NCI-H1694 treated with DMSO at 0.1 percent for 48 hours (cell line): ENCODE results near the gene TRAPPC14.
"Not testable (repeated sequence)": the region's sequence is repeated elsewhere in the genome, so short reads cannot be mapped to it uniquely, and the experiment has no call there.

Experiments used
- DNase-seq: peaks from one replicate; lab custom pipeline; 2025; lab: John Stamatoyannopoulos, UW

Gene TRAPPC14, protein sequence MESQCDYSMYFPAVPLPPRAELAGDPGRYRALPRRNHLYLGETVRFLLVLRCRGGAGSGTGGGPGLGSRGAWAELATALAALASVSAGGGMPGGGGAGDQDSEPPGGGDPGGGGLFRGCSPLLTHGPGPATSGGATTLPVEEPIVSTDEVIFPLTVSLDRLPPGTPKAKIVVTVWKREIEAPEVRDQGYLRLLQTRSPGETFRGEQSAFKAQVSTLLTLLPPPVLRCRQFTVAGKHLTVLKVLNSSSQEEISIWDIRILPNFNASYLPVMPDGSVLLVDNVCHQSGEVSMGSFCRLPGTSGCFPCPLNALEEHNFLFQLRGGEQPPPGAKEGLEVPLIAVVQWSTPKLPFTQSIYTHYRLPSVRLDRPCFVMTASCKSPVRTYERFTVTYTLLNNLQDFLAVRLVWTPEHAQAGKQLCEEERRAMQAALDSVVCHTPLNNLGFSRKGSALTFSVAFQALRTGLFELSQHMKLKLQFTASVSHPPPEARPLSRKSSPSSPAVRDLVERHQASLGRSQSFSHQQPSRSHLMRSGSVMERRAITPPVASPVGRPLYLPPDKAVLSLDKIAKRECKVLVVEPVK

GRCh38 chr7:100158229-100159098, at the start of gene TRAPPC14:
TRAPPC14 (minus strand) TSS chr7:100158723; CDS start chr7:100158499, 224 bp downstream.
- DNase-seq = peak; percentile 65

GRCh38 chr7:100204454-100204853, 45.9 kb upstream of the TRAPPC14 start:
- DNase-seq = no peak

DNA sequence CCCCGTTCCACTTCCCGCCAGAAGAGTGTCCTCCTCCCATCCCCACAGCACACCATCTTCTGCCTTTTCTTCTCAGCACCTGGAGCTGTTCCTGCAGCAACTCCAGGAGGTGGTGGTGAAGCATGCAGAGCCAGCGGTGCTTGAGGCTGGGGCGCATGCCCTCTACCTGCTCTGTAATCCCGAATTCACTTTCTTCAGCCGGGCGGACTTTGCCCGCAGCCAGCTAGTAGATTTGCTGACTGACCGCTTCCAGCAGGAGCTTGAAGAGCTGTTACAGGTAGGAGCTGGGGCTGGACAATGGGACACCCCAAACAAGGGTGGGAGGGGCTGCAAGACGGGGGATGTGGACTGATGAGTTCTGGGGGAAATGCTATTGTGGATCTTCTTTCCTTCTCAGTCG, 42.2 kb upstream of the TRAPPC14 start:
- DNase-seq = no peak

DNA sequence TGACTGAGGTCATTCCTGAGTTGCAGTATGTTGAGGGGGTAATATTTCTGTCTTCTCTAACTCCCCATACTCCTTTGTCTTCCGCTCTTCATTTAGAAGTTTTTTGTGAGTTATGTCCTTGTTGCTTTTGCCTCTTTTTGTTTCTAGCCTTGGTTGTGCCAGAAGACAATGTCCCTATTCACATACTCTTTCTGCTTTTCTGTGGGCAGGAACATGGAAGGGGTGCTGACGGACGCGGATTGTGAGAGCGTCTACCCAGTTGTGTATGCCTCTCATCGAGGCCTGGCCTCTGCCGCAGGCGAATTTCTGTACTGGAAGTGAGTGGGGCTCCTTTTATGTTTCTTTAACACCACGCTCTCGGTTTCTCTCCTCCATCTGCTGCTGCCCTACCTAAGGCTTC, 39.7 kb upstream of the TRAPPC14 start:
- DNase-seq = no peak

GRCh38 chr7:100195901-100196322, 37.4 kb upstream of the TRAPPC14 start:
- DNase-seq = not testable (repeated sequence)

DNA sequence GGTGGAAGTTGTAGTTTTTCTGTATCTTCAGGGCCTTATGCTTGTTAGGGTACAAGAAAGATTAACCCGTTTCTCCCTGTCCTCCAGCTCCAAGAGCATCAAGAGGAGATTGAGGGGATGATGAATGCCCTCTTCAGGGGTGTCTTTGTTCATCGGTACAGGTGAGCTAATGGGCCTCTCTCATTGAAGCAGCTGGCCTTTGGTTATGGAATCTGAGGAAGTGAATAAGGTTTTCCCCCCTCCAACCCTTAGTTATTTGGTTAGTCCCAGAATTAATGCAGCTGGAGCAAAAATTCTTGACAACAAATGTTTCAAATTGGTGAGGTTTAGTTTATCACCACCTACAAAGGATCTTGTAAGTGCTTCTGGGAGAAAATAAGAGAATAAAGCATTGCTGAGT, 36.7 kb upstream of the TRAPPC14 start:
- DNase-seq = no peak

DNA sequence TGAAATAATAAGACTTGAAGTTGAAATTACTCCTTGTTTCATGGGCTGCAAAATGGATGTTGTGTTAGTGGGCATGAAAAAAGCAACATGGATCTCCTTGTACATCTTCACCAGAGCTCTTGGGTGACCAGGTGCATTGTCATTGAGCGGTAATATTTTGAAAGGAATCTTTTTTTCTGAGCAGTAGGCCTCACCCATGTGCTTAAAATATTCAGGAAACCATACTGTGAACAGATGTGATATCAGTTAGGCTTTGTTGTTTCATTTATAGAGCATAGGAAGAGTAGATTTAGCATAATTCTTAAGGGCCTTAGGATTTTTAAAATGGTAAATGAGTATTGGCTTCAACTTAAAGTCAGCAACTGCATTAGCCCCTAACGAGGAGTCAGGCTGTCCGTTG, 34.4 kb upstream of the TRAPPC14 start:
- no peak for DNase-seq

- not testable (repeated sequence) for DNase-seq
These were observed 33.8 kb upstream of the TRAPPC14 start for GRCh38 chr7:100192281-100192862.

GRCh38 chr7:100191775-100192174, 33.3 kb upstream of the TRAPPC14 start:
- DNase-seq = no peak

DNA sequence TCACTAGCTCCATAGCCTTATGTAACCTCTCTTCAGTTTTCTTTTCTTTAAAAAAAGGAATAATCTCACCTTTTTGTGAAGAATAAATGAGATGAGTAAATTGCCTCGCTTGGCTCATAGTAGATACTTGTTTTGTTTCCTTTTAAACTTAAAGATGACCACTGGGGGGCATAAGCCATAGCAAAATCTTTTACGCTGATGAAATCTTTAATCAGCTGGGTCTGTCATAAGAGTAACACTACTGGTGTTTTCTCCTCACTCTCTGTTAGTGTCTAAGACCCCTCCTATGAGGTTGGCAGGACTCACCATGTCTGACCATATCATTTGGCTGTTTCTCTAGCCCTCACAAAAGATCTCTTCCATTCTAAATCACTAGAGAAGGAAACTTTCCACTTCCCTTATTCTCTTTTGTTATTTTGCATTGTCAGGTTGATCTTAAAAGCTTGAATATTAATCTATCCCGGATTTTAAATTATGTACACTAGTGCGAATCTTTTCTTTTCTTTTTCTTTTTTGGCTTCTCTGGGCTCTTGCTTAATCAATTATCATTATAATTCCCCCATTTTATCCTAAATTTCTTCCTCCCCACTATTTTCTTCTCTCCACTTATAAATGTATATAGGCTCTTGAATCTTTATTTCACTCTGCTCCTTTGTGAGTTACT, 31.7 kb upstream of the TRAPPC14 start:
- no peak for DNase-seq

DNA sequence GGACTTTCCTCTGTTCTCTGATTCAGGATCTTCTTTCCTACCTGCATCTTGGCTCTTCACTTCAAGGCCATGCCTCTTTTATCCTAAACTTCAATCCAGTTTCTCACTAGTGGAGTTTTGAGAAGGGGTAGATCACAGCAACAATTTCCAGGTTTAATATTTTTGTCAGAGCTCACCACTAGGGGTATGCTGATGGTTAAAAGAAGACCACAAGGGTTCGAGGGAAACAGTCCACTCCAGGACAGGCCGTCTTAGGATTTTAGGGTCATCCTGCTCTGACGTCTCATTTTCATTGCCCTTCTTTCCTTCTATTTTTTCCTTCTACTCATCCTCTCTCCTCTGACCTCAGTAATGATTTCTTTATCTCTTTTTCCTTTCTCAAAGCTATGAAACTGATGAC, 30.5 kb upstream of the TRAPPC14 start:
- no peak for DNase-seq

DNA sequence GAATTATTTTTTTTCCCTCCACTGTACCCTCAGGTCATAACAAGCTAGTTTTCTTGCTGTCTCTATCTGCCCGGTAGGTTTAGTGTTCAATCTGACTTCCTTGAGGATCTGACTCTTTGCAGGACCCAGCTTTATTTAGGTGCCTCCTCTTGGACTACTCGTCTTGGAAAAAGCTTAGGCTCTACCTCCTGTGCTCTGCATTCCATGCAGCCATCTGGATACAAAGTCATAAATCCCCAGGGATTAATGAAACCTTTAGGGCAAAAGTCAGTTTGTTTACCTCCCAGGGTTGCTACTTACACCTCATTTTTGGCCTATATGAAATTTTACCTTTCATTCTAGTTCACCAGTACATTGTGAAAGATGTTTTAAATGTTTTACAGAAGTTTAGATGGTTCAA, 27.2 kb upstream of the TRAPPC14 start:
- DNase-seq = no peak

GRCh38 chr7:100183090-100183489, 24.6 kb upstream of the TRAPPC14 start:
- not testable (repeated sequence) for DNase-seq

DNA sequence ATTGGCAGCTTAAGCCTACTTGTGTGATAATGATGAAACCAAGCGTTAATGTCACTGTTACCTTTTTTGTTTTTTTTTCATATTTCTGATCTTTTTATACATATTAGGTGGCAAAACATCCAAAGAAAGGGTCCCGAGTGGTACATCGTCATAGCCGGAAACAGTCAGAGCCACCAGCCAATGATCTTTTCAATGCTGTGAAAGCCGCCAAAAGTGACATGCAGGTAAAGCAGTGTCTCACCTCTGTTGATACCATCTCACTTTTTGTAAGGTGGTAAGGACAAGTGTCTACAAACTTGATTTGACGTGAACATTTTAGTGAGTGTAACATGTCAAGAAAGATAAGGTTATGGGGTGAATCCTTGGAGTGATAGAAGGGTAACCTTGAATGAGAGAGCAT, 24.1 kb upstream of the TRAPPC14 start:
- not testable (repeated sequence) for DNase-seq

DNA sequence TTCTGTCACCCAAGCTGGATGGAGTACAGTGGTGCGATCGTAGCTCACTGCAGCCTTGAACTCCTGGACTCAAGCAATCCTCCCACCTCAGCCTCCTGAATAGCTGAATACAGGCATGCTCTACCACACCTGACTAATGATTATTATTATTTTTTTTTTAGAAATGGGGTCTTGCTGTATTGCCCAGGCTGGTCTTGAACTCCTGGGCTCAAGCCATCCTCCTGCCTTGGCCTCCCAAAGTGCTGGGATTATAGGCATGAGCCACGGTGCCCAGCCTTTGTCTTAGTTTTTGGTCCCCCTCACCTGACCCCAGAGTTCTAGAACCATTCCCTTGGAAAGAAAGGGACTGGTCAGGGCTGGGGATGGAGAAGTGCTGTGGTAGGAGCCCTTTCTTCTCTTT, 21.6 kb upstream of the TRAPPC14 start:
- DNase-seq = not testable (repeated sequence)

GRCh38 chr7:100177045-100178001, 18.8 kb upstream of the TRAPPC14 start, which contains the start of the genes GPC2 and STAG3:
GPC2 (minus strand) TSS chr7:100177381; CDS start chr7:100177199, 182 bp downstream.
STAG3 (plus strand) TSS chr7:100177918; CDS start chr7:100180557, 2,639 bp downstream.
- peak; percentile 97 for DNase-seq

DNA sequence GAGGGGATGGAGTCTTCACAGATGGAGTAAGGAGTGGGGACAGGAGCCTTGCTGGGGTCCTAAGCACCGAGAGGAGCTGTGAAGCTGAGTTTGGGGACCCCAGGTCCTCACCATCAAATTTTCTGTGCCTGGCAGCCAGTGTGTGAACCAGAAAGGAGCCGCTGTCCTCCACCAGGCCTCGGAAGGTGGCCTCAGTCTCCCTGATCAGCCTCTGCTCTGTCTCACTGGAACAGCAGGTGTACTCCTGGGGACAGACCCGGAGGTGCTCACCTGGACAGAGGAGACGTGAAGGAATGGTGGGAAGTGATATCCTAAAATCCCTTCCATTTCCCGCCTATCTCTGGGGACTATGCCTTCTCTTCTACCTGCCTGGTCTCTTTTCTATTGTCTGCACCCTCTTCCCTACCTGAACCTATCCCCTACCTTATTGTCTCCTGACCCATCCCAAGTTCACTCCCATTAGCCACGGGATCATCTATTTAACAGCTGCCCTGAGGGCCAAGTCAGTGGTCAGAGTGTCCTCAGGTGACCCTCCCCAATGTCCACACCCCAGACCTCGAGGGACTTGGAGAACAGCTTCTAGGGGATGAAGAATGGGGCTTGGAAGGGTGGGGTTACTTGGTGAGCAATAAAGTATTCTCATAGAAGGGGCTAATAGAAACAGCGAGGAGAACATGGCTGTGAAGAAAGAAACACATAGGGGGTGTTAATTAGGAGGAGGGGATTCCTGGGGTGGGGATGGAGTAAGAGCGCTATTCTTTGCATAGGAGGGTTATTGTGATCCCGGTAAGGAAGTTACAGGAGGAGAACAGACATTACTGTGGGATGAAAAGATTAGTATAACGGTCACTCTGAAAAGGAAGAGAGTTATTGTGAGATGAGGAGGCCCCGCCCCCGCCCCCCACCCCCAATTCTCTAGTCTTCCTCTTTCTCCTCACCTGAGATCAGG, 17.8 kb upstream of the TRAPPC14 start:
- DNase-seq = no peak

GRCh38 chr7:100175296-100175935, 16.9 kb upstream of the TRAPPC14 start:
- no peak for DNase-seq

DNA sequence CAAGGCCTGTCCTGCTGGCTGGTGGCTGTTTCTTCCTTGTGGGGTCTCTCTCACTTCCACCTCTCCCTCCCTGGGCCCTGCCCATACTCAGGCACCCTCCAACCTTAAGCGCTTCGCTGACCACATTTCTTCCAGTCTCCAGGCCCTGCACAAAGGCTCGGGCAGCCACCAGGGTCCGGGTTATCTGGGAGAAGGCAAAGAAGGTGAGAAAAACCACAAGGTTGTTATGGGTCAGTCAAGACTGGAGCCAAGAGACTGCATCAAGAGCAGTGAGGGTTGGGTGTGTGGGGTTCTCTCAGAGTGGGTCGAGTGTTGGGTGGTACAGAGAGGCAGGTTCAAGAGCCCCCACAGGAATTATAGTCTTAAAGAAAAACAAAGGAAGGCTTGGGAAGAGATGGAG, 16.1 kb upstream of the TRAPPC14 start:
- DNase-seq = no peak
